GM23338 (cell line): ENCODE data around the gene MTCL3.

Experiments
- ATAC-seq: fragments of 200-7000 bp; cut with Tn5 transposase; 3 replicates; pipeline ENCODE4 v1.9.1; 2020
- DNase-seq: peaks from one replicate; pipeline ENCODE4 v3.0.0-alpha.2; 2015; ENCODE audit warnings: low spot score
- H2AFZ ChIP-seq: fragments of 200-600 bp; sonication (generic); 2 replicates; pipeline ENCODE4 v1.8.0; 2016; ENCODE audit warnings: antibody characterized with exemption, mild to moderate bottlenecking, moderate library complexity
- H3F3A ChIP-seq: fragments of 200-600 bp; sonication (generic); replicated peaks from 2 replicates; pipeline ENCODE4 v1.8.0; 2017; ENCODE audit warnings: antibody characterized with exemption, mixed run types, low read depth
- H3K27ac ChIP-seq: fragments of 200-600 bp; sonication (generic); 2 replicates; pipeline ENCODE4 v1.6.1; 2016; ENCODE audit warnings: low read depth
- H3K27me3 ChIP-seq: fragments of 200-600 bp; sonication (generic); 2 replicates; pipeline ENCODE4 v1.8.0; 2016; ENCODE audit warnings: mild to moderate bottlenecking, mixed run types, moderate library complexity; ENCODE audit not compliant: insufficient read depth
- H3K36me3 ChIP-seq: fragments of 200-600 bp; sonication (generic); 2 replicates; pipeline ENCODE4 v1.8.0; 2016; ENCODE audit warnings: mild to moderate bottlenecking; ENCODE audit not compliant: insufficient read depth
- H3K4me1 ChIP-seq: fragments of 200-600 bp; sonication (generic); 2 replicates; pipeline ENCODE4 v1.8.0; 2016; ENCODE audit warnings: mild to moderate bottlenecking, moderate library complexity; ENCODE audit not compliant: insufficient read depth
- H3K4me2 ChIP-seq: fragments of 200-600 bp; sonication (generic); 2 replicates; pipeline ENCODE4 v1.7.1; 2017; ENCODE audit warnings: mixed run types
- H3K4me3 ChIP-seq: fragments of 200-600 bp; sonication (generic); 2 replicates; pipeline ENCODE4 v1.6.1; 2016; ENCODE audit warnings: mixed run types
- H3K79me2 ChIP-seq: fragments of 200-600 bp; sonication (generic); replicated peaks from 2 replicates; pipeline ENCODE4 v1.8.0; 2017; ENCODE audit warnings: mild to moderate bottlenecking; ENCODE audit not compliant: insufficient read depth
- H3K9me2 ChIP-seq: fragments of 200-600 bp; sonication (generic); 2 replicates; pipeline ENCODE4 v1.8.0; 2017; ENCODE audit not compliant: insufficient read depth
- H4K20me1 ChIP-seq: fragments of 200-600 bp; sonication (generic); replicated peaks from 2 replicates; pipeline ENCODE4 v1.8.0; 2017; ENCODE audit warnings: mild to moderate bottlenecking; ENCODE audit not compliant: insufficient read depth
- H3K27ac Mint-ChIP-seq: 2 replicates; pipeline ENCODE4 v1.8.0; 2020; ENCODE audit warnings: inconsistent platforms, mild to moderate bottlenecking, moderate library complexity, mixed read lengths
- H3K27me3 Mint-ChIP-seq: 3 replicates; pipeline ENCODE4 v1.8.0; 2022; ENCODE audit warnings: low read depth, mild to moderate bottlenecking, moderate library complexity, mixed read lengths, inconsistent platforms; ENCODE audit not compliant: insufficient read depth, poor library complexity
- H3K36me3 Mint-ChIP-seq: 3 replicates; pipeline ENCODE4 v1.8.0; 2021; ENCODE audit warnings: low read depth, mild to moderate bottlenecking, inconsistent platforms, moderate library complexity, mixed read lengths
- H3K4me1 Mint-ChIP-seq: 3 replicates; pipeline ENCODE4 v1.8.0; 2020; ENCODE audit warnings: mild to moderate bottlenecking, inconsistent platforms, mixed read lengths
- H3K4me3 Mint-ChIP-seq: 3 replicates; pipeline ENCODE4 v1.8.0; 2021; ENCODE audit warnings: moderate library complexity, mild to moderate bottlenecking, inconsistent platforms, mixed read lengths
- H3K9me3 Mint-ChIP-seq: 3 replicates; pipeline ENCODE4 v1.8.0; 2020; ENCODE audit warnings: moderate library complexity, mild to moderate bottlenecking, inconsistent platforms, mixed read lengths
- CREB1 ChIP-seq: fragments of 250-450 bp; sonication (Bioruptor Pico); IDR thresholded peaks from 2 replicates; pipeline ENCODE4 v1.5.0; 2020; ENCODE audit warnings: low read depth, mild to moderate bottlenecking, moderate library complexity
- EZH2 ChIP-seq: fragments of 200-600 bp; sonication (generic); IDR thresholded peaks from one replicate; pipeline ENCODE4 v1.8.0; 2017; ENCODE audit warnings: antibody characterized with exemption, mild to moderate bottlenecking, low read depth; ENCODE audit not compliant: unreplicated experiment
- EZH2phosphoT487 ChIP-seq: fragments of 200-600 bp; sonication (generic); IDR thresholded peaks from one replicate; pipeline ENCODE4 v1.8.1; 2018; ENCODE audit warnings: antibody characterized with exemption; ENCODE audit not compliant: unreplicated experiment
- JUNB ChIP-seq: IDR thresholded peaks from one replicate; pipeline ENCODE4 v1.6.1; 2016; ENCODE audit warnings: antibody characterized with exemption; ENCODE audit not compliant: unreplicated experiment
- NANOG ChIP-seq: IDR thresholded peaks from 2 replicates; pipeline ENCODE4 v1.6.1; 2016; ENCODE audit warnings: antibody characterized with exemption, borderline replicate concordance
- POLR2AphosphoS5 ChIP-seq: IDR thresholded peaks from 2 replicates; pipeline ENCODE4 v1.6.1; 2016; ENCODE audit warnings: antibody characterized with exemption, low read depth
- ZNF114 ChIP-seq: fragments of 250-450 bp; sonication (Bioruptor Pico); IDR thresholded peaks from 2 replicates; pipeline ENCODE4 v1.5.0; 2020; ENCODE audit warnings: mild to moderate bottlenecking, moderate library complexity
- ZNF331 ChIP-seq: fragments of 250-450 bp; sonication (Bioruptor Pico); IDR thresholded peaks from 2 replicates; pipeline ENCODE4 v1.5.0; 2020; ENCODE audit warnings: low read depth, mild to moderate bottlenecking, moderate library complexity
- TF ChIP-seq, protein P1 (sequence below), 2 experiments: fragments of 200-600 bp in 1 of 2; sonication (generic) in 1 of 2; conservative IDR thresholded peaks; 2 replicates each; pipeline versions ENCODE4 v1.5.1 to v1.6.1; 2016 to 2017; ENCODE audit warnings: antibody characterized with exemption in 2 of 2, low read depth in 2 of 2, mild to moderate bottlenecking in 2 of 2, moderate library complexity in 1 of 2
- TF ChIP-seq, protein P2 (sequence below): IDR thresholded peaks from 2 replicates; pipeline ENCODE4 v1.6.1; 2016; ENCODE audit warnings: antibody characterized with exemption
- TF ChIP-seq, protein P3 (sequence below): IDR thresholded peaks from one replicate; pipeline ENCODE4 v1.6.1; 2018; ENCODE audit warnings: antibody characterized with exemption; ENCODE audit not compliant: unreplicated experiment

The MTCL3 gene

DNA sequence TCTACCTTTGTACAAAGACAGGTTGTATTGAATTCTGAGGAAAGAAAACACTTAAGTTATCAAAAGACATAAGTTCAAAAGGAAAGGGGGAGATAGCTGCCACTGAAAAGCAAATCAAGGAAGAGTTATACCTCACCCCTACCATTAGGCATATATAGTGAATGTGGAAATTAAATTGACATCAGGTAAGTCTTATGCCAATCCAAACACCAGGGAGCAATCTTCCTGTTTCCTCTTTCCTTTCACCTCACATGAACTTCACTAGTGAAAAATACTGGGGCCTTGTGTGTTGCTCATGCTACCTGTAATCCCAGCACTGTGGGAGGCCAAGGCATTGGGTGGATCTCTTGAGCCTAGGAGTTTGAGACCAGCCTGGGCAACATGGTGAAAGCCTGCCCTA, 47.0 kb upstream of the MTCL3 start:
- no peak overlapping the region for H3K4me3 Mint-ChIP-seq
- DNase-seq, result no peak
- ATAC-seq, result no peak
- no peaks in the 10 kb centered on the region for H3K4me1 ChIP-seq
- no peak overlapping the region for H3K4me2 ChIP-seq
- H4K20me1 ChIP-seq, result no peaks in the 10 kb centered on the region
- H3K27me3 Mint-ChIP-seq, result no peaks in the 10 kb centered on the region
- no peaks in the 10 kb centered on the region for H3K4me1 Mint-ChIP-seq
- H3K27ac Mint-ChIP-seq, result no peak overlapping the region
- no peak overlapping the region for H3K4me3 ChIP-seq
- no peaks in the 10 kb centered on the region for H3K9me3 Mint-ChIP-seq
- H3K27me3 ChIP-seq, result no peaks in the 10 kb centered on the region
- TF ChIP-seq EZH2phosphoT487, result no peak
- TF ChIP-seq CREB1 (CRISPR knock-in tag), result no peak
- H3K36me3 ChIP-seq, result no peaks in the 10 kb centered on the region
- no peaks in the 10 kb centered on the region for H3K79me2 ChIP-seq
- no peaks in the 10 kb centered on the region for H3K36me3 Mint-ChIP-seq
- peaks cover 3% of the 10 kb centered on the region; the same call in 1 of the 2 replicates for H3K9me2 ChIP-seq
- no peak overlapping the region for H3K27ac ChIP-seq
- no peaks in the 10 kb centered on the region for H3F3A ChIP-seq
- no peak overlapping the region for H2AFZ ChIP-seq

DNA sequence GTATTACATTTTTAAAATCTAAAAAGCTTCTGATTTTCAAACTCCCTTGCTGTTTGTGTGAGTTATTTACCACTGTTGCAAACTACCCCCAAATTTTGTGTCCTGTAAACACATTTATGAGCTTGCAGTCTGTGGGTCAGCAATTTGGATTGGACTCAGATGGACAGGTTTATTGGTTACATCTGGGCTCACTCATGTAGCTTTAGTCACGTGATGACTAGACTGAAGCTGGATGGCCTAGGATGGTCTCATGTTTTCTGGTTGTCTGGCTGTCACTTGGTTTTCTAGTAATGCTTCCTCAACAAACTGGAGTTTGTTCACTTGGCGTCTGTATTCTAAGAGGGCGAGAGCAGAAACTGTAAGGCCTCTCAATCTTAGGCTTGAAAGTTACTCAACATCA, 45.6 kb upstream of the MTCL3 start:
- Mint-ChIP-seq H3K27ac (no peak overlapping the region), H3K4me1 (no peaks in the 10 kb centered on the region), H3K4me3 (no peak overlapping the region), H3K27me3 (no peaks in the 10 kb centered on the region), H3K36me3 (no peaks in the 10 kb centered on the region), H3K9me3 (no peaks in the 10 kb centered on the region)
- Histone ChIP-seq H3K4me3 (no peak overlapping the region), H3K36me3 (no peaks in the 10 kb centered on the region), H3K27ac (no peak overlapping the region), H3K4me2 (no peak overlapping the region), H3K27me3 (no peaks in the 10 kb centered on the region), H3K79me2 (no peaks in the 10 kb centered on the region), H3K4me1 (no peaks in the 10 kb centered on the region), H3F3A (no peaks in the 10 kb centered on the region), H4K20me1 (no peaks in the 10 kb centered on the region), H2AFZ (no peak overlapping the region), H3K9me2 (peaks cover 3% of the 10 kb centered on the region; the same call in 1 of the 2 replicates)
- DNase-seq (no peak), ATAC-seq (no peak)
- TF ChIP-seq, protein P1, sequence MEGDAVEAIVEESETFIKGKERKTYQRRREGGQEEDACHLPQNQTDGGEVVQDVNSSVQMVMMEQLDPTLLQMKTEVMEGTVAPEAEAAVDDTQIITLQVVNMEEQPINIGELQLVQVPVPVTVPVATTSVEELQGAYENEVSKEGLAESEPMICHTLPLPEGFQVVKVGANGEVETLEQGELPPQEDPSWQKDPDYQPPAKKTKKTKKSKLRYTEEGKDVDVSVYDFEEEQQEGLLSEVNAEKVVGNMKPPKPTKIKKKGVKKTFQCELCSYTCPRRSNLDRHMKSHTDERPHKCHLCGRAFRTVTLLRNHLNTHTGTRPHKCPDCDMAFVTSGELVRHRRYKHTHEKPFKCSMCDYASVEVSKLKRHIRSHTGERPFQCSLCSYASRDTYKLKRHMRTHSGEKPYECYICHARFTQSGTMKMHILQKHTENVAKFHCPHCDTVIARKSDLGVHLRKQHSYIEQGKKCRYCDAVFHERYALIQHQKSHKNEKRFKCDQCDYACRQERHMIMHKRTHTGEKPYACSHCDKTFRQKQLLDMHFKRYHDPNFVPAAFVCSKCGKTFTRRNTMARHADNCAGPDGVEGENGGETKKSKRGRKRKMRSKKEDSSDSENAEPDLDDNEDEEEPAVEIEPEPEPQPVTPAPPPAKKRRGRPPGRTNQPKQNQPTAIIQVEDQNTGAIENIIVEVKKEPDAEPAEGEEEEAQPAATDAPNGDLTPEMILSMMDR (conservative IDR thresholded peaks at IDR 0.05; ENCODE audit: low read depth in 2 of 2), result no peak
- TF ChIP-seq JUNB, result no peak
- TF ChIP-seq CREB1 (CRISPR knock-in tag), result no peak
- TF ChIP-seq, protein P2, sequence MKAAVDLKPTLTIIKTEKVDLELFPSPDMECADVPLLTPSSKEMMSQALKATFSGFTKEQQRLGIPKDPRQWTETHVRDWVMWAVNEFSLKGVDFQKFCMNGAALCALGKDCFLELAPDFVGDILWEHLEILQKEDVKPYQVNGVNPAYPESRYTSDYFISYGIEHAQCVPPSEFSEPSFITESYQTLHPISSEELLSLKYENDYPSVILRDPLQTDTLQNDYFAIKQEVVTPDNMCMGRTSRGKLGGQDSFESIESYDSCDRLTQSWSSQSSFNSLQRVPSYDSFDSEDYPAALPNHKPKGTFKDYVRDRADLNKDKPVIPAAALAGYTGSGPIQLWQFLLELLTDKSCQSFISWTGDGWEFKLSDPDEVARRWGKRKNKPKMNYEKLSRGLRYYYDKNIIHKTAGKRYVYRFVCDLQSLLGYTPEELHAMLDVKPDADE, result no peak
- TF ChIP-seq NANOG, result no peak
- no peak for TF ChIP-seq ZNF114 (CRISPR knock-in tag)
- no peak for TF ChIP-seq POLR2AphosphoS5
- TF ChIP-seq EZH2, result no peak

DNA sequence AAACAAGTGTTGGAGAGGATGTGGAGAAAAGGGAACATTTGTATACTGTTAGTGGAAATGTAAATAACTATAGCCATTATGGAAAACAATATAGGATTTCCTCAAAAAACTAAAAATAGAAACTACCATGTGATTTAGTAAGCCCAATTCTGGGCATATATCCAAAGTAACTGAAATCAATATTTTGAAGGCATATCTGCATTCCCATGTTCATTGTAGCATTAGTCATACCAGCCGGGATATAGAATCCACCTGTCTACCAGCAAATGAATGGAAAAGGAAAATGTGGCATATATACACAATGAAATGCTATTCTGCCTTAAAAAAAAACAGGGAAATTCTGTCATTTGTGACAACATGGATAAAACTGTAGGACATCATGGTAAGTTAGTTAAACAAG, 42.5 kb upstream of the MTCL3 start:
- Mint-ChIP-seq H3K9me3 (no peaks in the 10 kb centered on the region), H3K27ac (no peak overlapping the region), H3K27me3 (peaks cover 4% of the 10 kb centered on the region), H3K4me3 (no peak overlapping the region), H3K36me3 (no peaks in the 10 kb centered on the region), H3K4me1 (no peaks in the 10 kb centered on the region)
- Histone ChIP-seq H3K79me2 (no peaks in the 10 kb centered on the region), H3K9me2 (peaks cover 3% of the 10 kb centered on the region), H3K4me1 (no peaks in the 10 kb centered on the region), H3F3A (no peaks in the 10 kb centered on the region), H4K20me1 (no peaks in the 10 kb centered on the region), H2AFZ (no peak overlapping the region), H3K27me3 (no peaks in the 10 kb centered on the region), H3K4me3 (no peak overlapping the region), H3K4me2 (no peak overlapping the region), H3K27ac (no peak overlapping the region), H3K36me3 (no peaks in the 10 kb centered on the region)
- DNase-seq (no peak), ATAC-seq (no peak)
- TF ChIP-seq, protein P3, sequence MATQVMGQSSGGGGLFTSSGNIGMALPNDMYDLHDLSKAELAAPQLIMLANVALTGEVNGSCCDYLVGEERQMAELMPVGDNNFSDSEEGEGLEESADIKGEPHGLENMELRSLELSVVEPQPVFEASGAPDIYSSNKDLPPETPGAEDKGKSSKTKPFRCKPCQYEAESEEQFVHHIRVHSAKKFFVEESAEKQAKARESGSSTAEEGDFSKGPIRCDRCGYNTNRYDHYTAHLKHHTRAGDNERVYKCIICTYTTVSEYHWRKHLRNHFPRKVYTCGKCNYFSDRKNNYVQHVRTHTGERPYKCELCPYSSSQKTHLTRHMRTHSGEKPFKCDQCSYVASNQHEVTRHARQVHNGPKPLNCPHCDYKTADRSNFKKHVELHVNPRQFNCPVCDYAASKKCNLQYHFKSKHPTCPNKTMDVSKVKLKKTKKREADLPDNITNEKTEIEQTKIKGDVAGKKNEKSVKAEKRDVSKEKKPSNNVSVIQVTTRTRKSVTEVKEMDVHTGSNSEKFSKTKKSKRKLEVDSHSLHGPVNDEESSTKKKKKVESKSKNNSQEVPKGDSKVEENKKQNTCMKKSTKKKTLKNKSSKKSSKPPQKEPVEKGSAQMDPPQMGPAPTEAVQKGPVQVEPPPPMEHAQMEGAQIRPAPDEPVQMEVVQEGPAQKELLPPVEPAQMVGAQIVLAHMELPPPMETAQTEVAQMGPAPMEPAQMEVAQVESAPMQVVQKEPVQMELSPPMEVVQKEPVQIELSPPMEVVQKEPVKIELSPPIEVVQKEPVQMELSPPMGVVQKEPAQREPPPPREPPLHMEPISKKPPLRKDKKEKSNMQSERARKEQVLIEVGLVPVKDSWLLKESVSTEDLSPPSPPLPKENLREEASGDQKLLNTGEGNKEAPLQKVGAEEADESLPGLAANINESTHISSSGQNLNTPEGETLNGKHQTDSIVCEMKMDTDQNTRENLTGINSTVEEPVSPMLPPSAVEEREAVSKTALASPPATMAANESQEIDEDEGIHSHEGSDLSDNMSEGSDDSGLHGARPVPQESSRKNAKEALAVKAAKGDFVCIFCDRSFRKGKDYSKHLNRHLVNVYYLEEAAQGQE, result no peak
- TF ChIP-seq ZNF331, result no peak
- TF ChIP-seq, protein P2, result no peak
- no peak for TF ChIP-seq CREB1 (CRISPR knock-in tag)
- no peak for TF ChIP-seq EZH2
- no peak for TF ChIP-seq POLR2AphosphoS5
